Thyroid gland (tissue), 4 donors: Measurements from ENCODE around the gene RAP1A.

Experiments used
- CTCF ChIP-seq, 6 experiments: fragments of 200-600 bp in 3 of 6; fragments of 450-650 bp in 3 of 6; sonication (generic) in 3 of 6; IDR thresholded peaks; one replicate each; pipeline ENCODE4 v1.5.1; 2016 to 2019; ENCODE audit warnings: antibody characterized with exemption in 6 of 6, mild to moderate bottlenecking in 2 of 6, inconsistent platforms in 1 of 6, moderate library complexity in 1 of 6
- POLR2A ChIP-seq, 2 donors: fragments of 450-650 bp; IDR thresholded peaks; one replicate each; pipeline ENCODE4 v1.6.1; 2017; ENCODE audit warnings: antibody characterized with exemption in 2 of 2, mild to moderate bottlenecking in 2 of 2, moderate library complexity in 1 of 2

- no peak for TF ChIP-seq CTCF (IDR thresholded peaks at IDR 0.05)
- TF ChIP-seq POLR2A (IDR thresholded peaks at IDR 0.05): no peak
Observed at GRCh38 chr1:111643696-111644095, 24.1 kb downstream of the RAP1A start.
